NCI-H748 treated with DMSO at 0.1 percent for 48 hours (cell line): ENCODE data around the gene NUMBL.

Experiments used
- DNase-seq: peaks from one replicate; lab custom pipeline; 2025; lab: John Stamatoyannopoulos, UW

The NUMBL gene

DNA sequence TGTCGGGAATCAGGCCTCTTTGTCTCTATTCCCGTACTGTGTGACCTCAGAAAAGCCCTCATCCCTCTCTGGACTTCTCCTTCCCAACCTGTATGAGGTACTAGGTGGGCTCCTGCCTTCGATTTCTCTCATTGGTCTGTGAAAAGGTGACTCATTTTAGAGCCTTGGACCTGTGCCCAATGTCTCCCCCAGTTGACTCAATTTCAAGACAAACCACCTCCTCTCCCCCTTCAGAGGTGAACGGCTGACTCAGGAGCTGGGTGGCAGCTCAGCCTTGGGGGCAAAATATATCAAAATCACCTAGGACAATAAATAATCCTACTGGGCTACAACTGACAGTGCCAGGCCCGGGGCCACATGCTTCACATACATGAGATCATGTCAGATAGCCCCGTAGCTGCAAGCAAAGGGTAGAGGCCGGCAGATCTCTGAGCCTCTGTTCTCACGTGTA lies 25.6 kb upstream of the NUMBL start:
- DNase-seq = peak; percentile 30

GRCh38 chr19:40714441-40715299 lies 24.2 kb upstream of the NUMBL start:
- peak; percentile 95 for DNase-seq

DNA sequence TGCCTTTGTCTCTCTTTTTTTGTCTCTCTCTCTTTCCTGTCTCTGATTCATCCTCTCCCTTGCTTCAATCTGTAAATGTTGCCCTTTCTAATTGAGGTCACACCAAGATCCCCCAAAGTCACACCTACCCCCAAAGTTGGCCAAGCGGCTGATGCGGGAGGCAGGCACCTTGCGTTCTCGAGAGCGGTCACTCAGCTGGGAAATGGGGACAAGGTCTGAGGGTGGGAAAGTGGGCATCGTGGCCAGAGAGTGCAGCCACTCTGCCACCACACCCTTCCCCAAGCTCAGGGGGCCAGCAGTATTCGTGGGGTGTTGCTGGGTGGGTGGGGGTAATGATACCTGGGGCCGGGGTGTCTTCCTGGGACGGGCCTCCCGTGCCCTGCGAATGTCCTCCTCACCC lies 23.5 kb upstream of the NUMBL start:
- DNase-seq = no peak

- no peak for DNase-seq
These were observed 19.4 kb upstream of the NUMBL start for GRCh38 chr19:40709817-40710216.

GRCh38 chr19:40707615-40708014 lies 17.2 kb upstream of the NUMBL start:
- DNase-seq = no peak

DNA sequence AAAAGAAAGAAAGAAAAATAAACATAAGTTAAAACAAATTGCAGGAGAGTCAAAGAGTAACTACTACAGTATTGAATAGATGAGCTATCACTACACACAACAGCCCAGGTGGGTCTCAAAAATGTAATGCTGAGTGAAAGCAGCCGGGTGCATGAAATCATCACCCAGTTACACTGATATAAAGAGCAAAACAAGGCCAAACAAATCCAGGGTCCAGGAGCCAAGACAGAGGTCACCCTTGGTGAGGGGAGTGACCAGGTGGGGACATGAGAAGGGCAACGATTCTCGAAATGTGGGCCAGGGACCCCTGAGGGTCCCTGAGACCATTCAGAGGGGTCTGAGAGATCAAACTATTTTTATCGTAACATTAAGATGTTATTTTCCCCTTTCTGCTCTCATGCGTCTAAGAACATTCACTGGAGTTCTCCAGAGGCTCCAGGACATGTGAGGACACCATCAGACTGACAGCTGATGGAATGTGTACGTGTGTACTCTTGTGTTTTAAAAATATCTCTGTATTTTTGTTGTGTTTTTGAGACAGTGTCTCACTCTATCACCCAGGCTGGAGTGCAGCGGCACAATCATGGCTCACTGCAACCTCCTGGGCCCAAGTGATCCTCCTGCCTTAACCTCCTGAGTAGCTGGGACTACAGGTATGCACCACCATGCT lies 15.6 kb upstream of the NUMBL start:
- DNase-seq = no peak

DNA sequence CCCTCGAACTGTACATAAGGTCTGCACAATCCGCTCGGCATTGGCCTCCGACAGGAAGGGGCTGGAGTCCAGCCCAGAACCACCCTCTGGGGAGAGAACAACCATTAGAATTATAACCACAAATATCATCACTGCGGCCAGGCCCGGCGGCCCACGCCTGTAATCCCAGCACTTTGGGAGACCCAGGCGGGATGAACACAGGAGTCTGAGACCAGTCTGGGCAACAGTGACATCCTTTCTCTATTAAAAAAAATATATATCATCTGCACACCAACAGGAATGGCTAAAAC lies 14.9 kb upstream of the NUMBL start:
- no peak for DNase-seq

DNA sequence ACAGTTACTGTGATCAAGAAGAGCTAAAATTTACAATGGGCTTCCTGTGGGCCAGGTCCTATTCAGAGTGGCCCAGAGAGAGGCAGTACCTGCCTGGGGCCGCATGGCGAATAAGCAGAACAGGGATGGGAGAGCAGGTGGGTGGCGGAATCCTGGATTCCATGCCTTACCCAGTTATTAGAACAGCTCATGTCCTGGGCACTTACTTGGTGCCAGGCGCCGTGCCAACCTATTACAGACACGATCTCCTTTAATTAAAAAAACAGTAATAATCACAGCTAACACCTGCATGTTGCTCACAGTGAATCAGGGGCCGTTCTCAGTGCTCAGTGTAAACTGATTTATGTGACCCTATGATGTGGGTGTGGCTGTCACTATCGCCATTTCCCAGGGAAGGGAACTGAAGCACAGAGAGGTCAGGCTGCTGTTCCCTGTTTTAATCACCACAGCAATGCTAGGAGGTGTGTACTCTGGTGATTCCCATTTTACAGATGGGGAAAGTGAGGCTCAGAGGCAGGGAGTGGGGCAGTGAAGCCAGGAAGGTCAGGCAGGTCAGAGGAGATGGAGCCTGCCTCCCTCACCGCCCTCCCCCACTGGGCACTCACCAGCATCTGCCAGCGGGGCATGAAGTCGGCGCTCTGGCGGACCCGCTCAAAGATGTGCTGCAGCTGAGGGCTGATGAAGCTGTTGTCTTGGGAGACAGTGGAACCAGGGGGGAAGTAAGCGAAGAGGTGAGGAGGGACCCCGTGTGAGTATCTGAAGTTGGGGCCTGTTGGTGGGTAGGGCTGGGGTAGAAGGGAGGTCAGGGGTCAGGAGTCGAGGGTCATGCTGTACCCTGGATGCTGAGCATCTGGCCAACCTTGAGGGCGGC lies 14.3 kb upstream of the NUMBL start:
- no peak for DNase-seq

DNA sequence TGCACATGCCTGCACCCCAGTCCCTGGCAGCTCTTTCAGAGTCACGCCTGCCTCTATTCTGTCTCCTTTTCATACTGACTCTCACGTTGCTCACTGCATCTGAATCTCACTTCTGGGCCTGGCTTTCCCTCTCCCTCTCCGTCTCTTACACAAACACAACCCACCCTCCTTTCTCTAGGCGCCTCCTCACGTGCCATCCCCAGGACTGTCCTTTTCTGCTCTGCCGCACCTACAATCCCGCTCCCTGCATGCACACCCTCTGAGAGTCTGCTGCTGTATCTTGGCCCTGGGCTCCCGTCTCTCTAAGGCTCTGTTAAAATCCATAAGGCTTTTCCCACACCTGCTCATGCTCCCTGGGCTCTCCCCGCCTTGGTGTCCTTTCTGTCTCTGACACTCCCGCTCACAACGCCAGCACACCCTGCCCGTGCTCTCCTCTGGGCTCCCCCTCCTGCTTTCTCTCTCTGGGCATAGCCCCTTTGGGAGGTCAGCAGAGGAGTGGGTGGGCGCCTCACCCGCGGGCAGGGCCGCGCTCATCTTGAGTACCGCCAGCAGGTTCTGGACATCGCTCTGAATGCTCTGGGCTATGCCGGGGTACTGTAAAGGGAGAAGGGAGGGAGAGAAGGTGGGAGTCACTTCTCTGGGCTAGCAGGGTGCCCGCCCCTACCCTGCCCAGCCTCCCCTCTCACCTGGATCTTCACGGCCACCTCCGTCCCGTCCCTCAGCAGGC lies 12.7 kb upstream of the NUMBL start:
- no peak for DNase-seq

GRCh38 chr19:40702337-40703012 lies 12.0 kb upstream of the NUMBL start:
- DNase-seq = no peak

DNA sequence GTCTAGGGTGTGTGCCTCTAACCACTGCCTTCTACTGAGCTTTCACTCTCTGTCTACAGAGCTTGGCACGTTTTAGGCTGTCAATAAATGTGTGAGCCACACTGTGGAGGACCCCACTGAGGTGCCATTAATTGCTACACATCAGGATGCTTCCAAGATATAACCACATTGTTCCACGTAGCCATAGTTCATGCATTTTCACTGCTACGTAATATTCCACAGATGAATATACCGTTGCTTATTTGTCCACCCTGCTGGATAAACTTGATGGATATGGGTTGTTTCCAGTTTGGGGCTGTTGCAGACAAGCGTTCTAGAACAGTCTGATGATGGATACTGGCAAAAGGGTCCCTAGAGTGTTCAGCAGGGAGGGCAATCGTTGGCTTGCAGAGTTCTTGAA lies 11.3 kb upstream of the NUMBL start:
- no peak for DNase-seq

DNA sequence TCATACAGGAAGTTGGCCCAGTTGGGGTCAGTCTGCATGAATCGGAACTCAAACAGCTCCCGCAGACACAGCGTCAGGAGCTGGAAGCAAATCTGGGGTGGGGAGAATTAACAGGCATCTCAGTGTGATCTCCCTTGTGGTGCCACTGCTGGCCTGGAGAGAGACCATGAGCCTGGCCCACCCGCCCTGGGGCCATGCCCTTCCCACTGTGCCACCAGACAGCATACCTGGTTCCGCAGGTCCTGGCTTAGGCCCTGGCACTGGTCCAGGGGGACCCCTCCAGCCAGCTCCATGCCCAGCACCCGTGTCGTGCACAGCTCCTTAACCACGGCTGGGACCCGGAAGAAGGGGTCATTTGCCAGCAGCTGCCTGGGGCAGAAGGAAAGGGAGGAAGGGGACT lies 9.6 kb upstream of the NUMBL start:
- no peak for DNase-seq

GRCh38 chr19:40697007-40697406 lies 6.6 kb upstream of the NUMBL start:
- no peak for DNase-seq

GRCh38 chr19:40695881-40696280 lies 5.4 kb upstream of the NUMBL start:
- DNase-seq = no peak

DNA sequence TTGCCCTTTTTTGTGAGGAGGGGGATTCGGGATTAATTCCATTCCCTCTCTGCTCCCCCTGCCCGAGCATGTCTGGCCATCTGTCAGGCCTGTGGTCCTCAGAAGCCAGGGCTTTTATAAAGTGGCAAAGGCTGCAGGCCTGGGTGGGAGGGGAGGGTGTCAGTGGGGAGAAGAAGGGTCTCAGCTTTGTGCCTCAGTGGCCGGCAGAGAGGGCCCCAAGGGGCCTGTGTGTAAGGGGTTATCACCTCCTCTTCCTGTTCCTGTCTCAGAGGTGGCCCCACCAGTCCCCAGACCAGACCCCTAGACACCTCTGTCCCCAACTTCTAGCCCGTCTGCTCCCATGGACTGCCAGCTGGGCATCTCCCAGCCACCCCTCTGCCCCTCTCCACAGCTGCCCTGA lies 3.4 kb upstream of the NUMBL start:
- DNase-seq = no peak

DNA sequence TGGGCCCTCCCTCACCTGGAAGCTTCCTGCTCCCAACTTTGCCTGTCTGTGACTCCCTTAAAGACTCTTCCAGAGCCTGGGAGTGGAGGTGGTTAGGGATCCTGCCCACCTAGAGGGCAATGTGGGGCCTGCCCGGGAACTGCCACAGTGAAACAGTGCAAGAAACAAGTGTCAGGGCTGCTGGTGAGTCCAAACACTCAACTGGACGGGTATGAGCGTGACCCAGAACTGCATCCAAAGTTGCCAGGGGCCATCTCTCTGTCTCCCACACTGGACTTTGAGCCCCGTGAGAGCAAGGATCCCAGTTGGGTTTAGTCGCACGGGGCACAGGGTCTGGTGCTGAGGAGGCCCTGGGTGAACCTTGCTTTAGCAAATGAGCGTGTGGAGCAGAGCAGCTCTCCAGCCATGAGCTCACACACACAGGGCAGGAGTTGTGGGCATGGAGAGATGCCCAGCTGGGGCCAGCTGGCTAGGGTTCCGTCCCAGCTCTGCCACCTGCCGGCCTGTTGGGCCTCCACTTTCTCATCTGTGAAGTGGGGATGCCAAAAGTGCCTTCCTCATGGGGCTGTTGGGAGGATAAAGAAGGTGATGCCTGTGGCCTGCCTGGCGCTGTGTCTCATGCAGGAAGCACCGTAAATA lies 2.8 kb upstream of the NUMBL start:
- no peak for DNase-seq

DNA sequence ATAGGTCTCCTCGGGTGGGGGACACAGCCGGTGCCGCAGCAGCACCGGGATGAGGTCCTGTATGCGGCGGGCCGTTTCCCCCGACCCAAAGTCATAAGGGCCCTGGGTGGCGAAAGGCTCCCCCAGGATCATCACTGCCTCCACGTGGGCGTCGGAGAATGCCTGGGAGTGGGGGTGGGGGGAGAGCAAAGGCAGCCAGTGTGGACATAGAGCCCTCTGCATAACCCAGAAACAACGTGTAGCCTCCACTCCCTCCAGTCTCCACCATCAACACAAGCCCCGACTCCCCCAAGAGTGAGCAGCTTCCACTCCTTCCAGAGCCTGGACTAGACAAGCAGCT lies 1.7 kb upstream of the NUMBL start:
- DNase-seq = no peak

DNA sequence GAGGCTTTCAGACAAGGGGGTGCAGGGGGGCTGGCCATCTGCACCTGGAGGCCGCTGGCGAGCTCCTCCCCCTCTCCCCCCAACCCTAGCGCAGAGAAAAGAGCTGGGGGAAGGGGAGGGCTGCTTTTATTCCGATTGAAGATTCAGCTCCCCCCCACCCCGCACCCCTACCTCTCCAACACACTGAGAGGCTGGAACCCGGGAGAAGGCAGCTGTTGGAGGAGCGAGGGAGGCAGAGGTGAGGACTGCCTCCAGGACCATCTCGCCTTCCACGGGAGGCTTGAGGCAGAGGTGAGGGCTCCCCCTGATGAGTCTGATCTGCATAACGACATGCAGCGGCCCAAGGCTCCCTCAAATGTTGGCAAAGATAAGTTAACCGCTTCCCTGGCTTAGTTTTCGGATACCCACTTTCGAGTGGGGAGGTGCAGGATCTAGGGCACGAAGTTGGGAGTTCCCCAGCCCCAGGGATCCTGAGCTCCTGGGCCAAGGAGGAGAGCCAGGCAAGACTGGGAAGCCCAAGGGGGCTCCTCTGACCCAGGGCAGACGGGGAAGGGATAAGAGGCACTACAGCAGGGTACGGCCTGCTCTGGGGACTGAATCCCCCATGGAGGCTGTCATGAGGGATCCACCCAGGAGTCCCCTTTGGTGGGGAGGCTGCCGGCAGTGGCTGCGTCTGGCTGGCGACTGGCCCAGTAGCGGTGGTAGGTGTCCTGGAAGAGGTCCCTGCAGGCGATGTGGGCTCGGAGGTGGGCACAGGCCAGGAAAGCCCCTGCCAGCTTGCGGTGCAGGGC lies 1.2 kb upstream of the NUMBL start:
- no peak for DNase-seq

GRCh38 chr19:40690693-40691420 lies 406 bp upstream of the NUMBL start:
- peak; percentile 89 for DNase-seq
